HepG2 (cell line): ENCODE measurements around the gene ZNF324B. TPM values are rescaled to one million over a fixed set of nuclear protein-coding genes. Genes with fewer than 3 reads are reported as not detected.

Experiments
- ATF3 ChIP-seq: sonication (generic); formaldehyde crosslinking; IDR thresholded peaks from 2 replicates; pipeline ENCODE4 v1.4.0; 2020; ENCODE audit warnings: missing genetic modification reagents
- DMAP1 ChIP-seq: IDR thresholded peaks from 2 replicates; pipeline ENCODE4 v1.6.1; 2016
- HDAC6 ChIP-seq: fragments of 200-600 bp; sonication (generic); IDR thresholded peaks from 2 replicates; pipeline ENCODE4 v1.7.0; 2017; ENCODE audit warnings: mild to moderate bottlenecking, antibody characterized with exemption, low read length, low read depth
- HNF4G ChIP-seq, 2 experiments: sonication (generic) in 1 of 2; formaldehyde crosslinking in 1 of 2; IDR thresholded peaks; 2 replicates each; pipeline versions ENCODE4 v1.4.0 to v1.6.1; 2011 to 2020; ENCODE audit warnings: borderline replicate concordance in 2 of 2, low read depth in 2 of 2, mild to moderate bottlenecking in 2 of 2, low read length in 1 of 2, missing genetic modification reagents in 1 of 2, moderate library complexity in 1 of 2
- KLF9 ChIP-seq: IDR thresholded peaks from 2 replicates; pipeline ENCODE4 v1.6.1; 2016; ENCODE audit warnings: low read depth
- NBN ChIP-seq: fragments of 450-650 bp; conservative IDR thresholded peaks from 2 replicates; pipeline ENCODE4 v1.6.1; 2017
- PRDM15 ChIP-seq: sonication (generic); formaldehyde crosslinking; IDR thresholded peaks from 2 replicates; pipeline ENCODE4 v1.4.0; 2020; ENCODE audit warnings: missing genetic modification reagents
- SKI ChIP-seq: fragments of 450-650 bp; IDR thresholded peaks from one replicate; pipeline ENCODE4 v1.6.1; 2018; ENCODE audit warnings: mild to moderate bottlenecking; ENCODE audit not compliant: partially characterized antibody
- SMAD3 ChIP-seq: sonication (generic); formaldehyde crosslinking; IDR thresholded peaks from 2 replicates; pipeline ENCODE4 v1.4.0; 2020; ENCODE audit warnings: missing genetic modification reagents
- TCF7L2 ChIP-seq: IDR thresholded peaks from 2 replicates; pipeline ENCODE4 v1.6.1; 2011; ENCODE audit warnings: mild to moderate bottlenecking, low read depth, low read length, moderate library complexity
- ZBTB44 ChIP-seq: sonication (generic); formaldehyde crosslinking; IDR thresholded peaks from 2 replicates; pipeline ENCODE4 v1.4.0; 2020; ENCODE audit warnings: missing genetic modification reagents
- ZNF503 ChIP-seq: sonication (generic); formaldehyde crosslinking; IDR thresholded peaks from 2 replicates; pipeline ENCODE4 v1.4.0; 2020; ENCODE audit warnings: missing genetic modification reagents
- ZNF670 ChIP-seq: sonication (generic); formaldehyde crosslinking; IDR thresholded peaks from 2 replicates; pipeline ENCODE4 v1.8.0; 2022; ENCODE audit warnings: mild to moderate bottlenecking, missing genetic modification reagents, borderline replicate concordance
- polyA plus RNA-seq, 8 experiments: library from polyadenylated mRNA; depleted of rRNA in 3 of 8; stranded (reverse) in 7 of 8; unstranded in 1 of 8; fragments of >200 nt; fragmentation: Illumina TruSeq in 4 of 8; extraction: Trizol in 4 of 8; gene quantifications; 2 replicates each; pipeline versions ENCODE4 v1.2.1 to v1.2.3, GENCODE V29; 2011 to 2016; ENCODE audit warnings: low read depth in 4 of 8, missing spikeins in 1 of 8, mixed read lengths in 1 of 8; ENCODE audit not compliant: insufficient read depth in 1 of 8
- total RNA-seq, 5 experiments: library from RNA; depleted of rRNA; stranded (reverse); fragments of >200 nt; fragmentation: Illumina TruSeq; extraction: Trizol; gene quantifications; 2 replicates each; pipeline ENCODE4 v1.2.3, GENCODE V29; 2016; ENCODE audit warnings: low read depth in 1 of 5
- TF ChIP-seq, protein P1 (sequence below): sonication (generic); formaldehyde crosslinking; conservative IDR thresholded peaks from 2 replicates; pipeline ENCODE4 v1.4.0; 2020; ENCODE audit warnings: missing genetic modification reagents
- TF ChIP-seq, protein P2 (sequence below): sonication (generic); formaldehyde crosslinking; IDR thresholded peaks from 2 replicates; pipeline ENCODE4 v1.8.1; 2023; ENCODE audit warnings: mild to moderate bottlenecking, inconsistent platforms, moderate library complexity, missing genetic modification reagents, borderline replicate concordance
- TF ChIP-seq, protein P3 (sequence below): IDR thresholded peaks from 2 replicates; pipeline ENCODE4 v1.6.1; 2016

The ZNF324B gene
- total and polyA plus RNA-seq, 2 of the 13 experiments (the other 11 are each of a cell fraction or from before 2014, with no cell fraction given) = 0.53 to 3.0 TPM

DNA sequence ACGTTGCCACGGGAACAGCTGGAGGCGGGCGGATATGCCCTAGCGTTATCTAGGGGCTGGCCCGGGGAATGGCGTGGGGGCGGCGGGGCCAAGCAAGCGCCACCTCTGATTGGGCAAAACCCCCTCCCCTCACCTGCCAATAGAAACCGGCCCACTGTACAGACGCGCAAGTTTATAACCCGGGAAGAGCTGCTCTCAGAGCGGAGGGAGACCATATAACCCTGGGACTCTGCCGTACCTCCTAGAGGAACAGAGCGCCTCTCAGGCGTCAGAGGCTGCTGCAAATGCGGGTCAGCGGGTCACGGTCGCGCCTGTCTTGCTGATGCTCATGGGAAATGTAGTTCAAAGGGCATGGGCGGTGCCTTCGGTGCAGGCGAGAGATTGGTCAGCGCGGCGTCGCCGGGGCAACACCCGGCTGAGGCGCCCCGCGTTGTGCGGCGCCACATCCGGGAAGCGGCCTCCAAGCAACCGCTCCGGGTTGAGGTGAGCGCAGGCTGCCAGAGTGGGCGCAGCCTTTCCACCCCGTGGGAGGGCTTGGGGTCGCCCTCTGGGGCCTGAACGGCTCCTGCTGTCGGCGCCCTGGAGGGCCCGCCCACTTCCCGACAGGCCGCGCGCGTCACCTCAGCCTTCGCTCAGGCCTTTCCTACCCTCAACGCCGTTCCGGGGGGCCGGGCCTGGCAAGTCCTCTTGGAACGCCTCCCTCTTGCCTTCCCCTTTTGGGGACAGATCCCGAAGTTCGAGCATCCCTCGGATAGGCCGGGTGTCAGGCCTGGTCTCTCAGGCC lies 24.5 kb downstream of the ZNF324B start, which contains the start of gene ZNF446 (continued):
- TF ChIP-seq TCF7L2 = no peak
- TF ChIP-seq, protein P1, sequence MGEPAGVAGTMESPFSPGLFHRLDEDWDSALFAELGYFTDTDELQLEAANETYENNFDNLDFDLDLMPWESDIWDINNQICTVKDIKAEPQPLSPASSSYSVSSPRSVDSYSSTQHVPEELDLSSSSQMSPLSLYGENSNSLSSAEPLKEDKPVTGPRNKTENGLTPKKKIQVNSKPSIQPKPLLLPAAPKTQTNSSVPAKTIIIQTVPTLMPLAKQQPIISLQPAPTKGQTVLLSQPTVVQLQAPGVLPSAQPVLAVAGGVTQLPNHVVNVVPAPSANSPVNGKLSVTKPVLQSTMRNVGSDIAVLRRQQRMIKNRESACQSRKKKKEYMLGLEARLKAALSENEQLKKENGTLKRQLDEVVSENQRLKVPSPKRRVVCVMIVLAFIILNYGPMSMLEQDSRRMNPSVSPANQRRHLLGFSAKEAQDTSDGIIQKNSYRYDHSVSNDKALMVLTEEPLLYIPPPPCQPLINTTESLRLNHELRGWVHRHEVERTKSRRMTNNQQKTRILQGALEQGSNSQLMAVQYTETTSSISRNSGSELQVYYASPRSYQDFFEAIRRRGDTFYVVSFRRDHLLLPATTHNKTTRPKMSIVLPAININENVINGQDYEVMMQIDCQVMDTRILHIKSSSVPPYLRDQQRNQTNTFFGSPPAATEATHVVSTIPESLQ = 0 out of 2 replicates have a peak, but pooled peaks have one; percentile 68
- TF ChIP-seq HNF4G (IDR thresholded peaks at IDR 0.05; ENCODE audit: borderline replicate concordance, low read depth, low read length) = peak; percentile 18; the same call in 1 of the 2 replicates
- TF ChIP-seq HNF4G (CRISPR knock-in tag; IDR thresholded peaks at IDR 0.05; ENCODE audit: borderline replicate concordance, low read depth) = peak; percentile 35; the same call in 1 of the 2 replicates
- TF ChIP-seq, protein P2, sequence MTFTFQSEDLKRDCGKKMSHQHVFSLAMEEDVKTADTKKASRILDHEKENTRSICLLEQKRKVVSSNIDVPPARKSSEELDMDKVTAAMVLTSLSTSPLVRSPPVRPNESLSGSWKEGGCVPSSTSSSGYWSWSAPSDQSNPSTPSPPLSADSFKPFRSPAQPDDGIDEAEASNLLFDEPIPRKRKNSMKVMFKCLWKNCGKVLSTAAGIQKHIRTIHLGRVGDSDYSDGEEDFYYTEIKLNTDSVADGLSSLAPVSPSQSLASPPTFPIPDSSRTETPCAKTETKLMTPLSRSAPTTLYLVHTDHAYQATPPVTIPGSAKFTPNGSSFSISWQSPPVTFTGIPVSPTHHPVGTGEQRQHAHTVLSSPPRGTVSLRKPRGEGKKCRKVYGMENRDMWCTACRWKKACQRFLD (CRISPR knock-in tag) = no peak
- TF ChIP-seq HDAC6 = no peak
- no peak; the same call in 1 of the 2 replicates for TF ChIP-seq SMAD3 (CRISPR knock-in tag)
- TF ChIP-seq KLF9 (CRISPR knock-in tag) = no peak
- TF ChIP-seq PRDM15 (CRISPR knock-in tag) = peak; percentile 46; the same call in 1 of the 2 replicates
- TF ChIP-seq DMAP1 (CRISPR knock-in tag) = peak; percentile 58; the same call in 1 of the 2 replicates
- no peak for TF ChIP-seq ATF3 (CRISPR knock-in tag)
- TF ChIP-seq SKI = peak; percentile 37
- TF ChIP-seq, protein P3, sequence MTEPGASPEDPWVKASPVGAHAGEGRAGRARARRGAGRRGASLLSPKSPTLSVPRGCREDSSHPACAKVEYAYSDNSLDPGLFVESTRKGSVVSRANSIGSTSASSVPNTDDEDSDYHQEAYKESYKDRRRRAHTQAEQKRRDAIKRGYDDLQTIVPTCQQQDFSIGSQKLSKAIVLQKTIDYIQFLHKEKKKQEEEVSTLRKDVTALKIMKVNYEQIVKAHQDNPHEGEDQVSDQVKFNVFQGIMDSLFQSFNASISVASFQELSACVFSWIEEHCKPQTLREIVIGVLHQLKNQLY (CRISPR knock-in tag) = no peak
- no peak for TF ChIP-seq ZBTB44
- TF ChIP-seq ZNF670 (CRISPR knock-in tag) = 0 out of 2 replicates have a peak, but pooled peaks have one; percentile 25
- TF ChIP-seq ZNF503 = peak; percentile 65; the same call in 1 of the 2 replicates
- TF ChIP-seq NBN = no peak
